Measurements from ENCODE around the gene TMEM156. TPM values are rescaled to one million over a fixed set of nuclear protein-coding genes. Genes with fewer than 3 reads are reported as not detected.
A peak's percentile ranks its signal among the peaks of the same experiment; 100 is the strongest.
"Not testable (repeated sequence)": the region's sequence is repeated elsewhere in the genome, so short reads cannot be mapped to it uniquely, and the experiment has no call there.

Gene TMEM156
- total RNA-seq, 2 donors from 2014 or later: 25.7 to 37.9 TPM

DNA sequence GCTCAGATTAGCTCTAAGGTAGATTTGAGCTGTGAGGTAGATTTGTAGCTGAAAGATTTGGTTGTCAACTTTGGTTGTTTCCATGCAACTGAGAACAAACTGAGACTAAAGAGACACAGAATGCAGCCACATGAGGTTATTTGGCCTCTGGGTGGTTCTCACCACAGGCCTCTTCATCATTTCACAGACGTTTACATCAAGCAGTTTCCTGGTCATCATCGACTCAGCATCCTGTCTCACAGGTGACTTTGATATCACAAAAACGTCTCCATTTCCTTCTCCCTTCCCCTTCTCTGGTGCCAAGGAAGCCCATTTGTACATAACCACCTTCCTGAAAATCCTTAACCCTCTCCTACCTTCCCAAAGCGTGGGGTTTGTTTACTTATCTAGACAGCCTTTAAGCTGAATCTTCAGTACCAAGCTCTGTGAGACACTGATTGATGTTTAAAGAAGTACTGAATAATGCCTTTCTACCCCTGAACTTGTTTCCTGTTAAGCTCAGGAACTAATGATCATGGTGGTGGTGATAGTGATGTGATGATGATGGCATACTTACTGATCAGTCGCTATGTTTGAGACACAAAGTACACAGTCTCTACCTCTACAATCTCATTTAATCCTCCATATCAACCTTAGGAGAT lies 82.7 kb downstream of the TMEM156 start:
- Mint-ChIP-seq H3K4me3 (peak overlapping the region; percentile 56), H3K27me3 (peaks cover 2% of the 10 kb centered on the region), H3K36me3 (ENCODE audit: low read depth) (no peaks in the 10 kb centered on the region), H3K4me1 (peaks cover 21% of the 10 kb centered on the region), H3K27ac (peak overlapping the region; percentile 87), H3K9me3 (no peaks in the 10 kb centered on the region)
- peak; percentile 92 for ATAC-seq (replicated peaks)

DNA sequence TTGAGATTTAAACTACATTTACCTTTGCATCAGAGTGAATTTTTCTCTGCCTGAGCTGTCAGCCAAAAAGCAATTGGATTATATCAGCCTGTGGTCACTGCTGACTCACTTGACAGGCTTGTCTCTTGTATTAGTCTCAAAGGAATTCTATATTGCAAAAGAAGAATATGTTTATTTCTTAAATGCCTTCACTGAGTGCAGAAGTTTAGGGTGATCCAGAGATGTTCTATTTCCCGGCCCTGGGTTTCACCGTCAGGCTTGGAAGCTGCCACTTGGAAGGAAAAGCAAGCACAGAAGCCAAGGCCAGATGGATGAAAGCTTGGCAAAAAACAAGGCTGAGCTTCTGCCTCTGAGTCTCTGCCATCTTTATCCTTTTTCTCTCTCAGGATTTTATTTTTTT lies 83.7 kb downstream of the TMEM156 start:
- H3K4me1 Mint-ChIP-seq: peaks cover 21% of the 10 kb centered on the region
- peaks cover 1% of the 10 kb centered on the region for H3K27me3 Mint-ChIP-seq
- no peaks in the 10 kb centered on the region for H3K9me3 Mint-ChIP-seq
- no peak for ATAC-seq (replicated peaks)
- H3K27ac Mint-ChIP-seq: peak overlapping the region; percentile 87
- H3K4me3 Mint-ChIP-seq: peak overlapping the region; percentile 56
- no peaks in the 10 kb centered on the region for H3K36me3 Mint-ChIP-seq (ENCODE audit: low read depth)

DNA sequence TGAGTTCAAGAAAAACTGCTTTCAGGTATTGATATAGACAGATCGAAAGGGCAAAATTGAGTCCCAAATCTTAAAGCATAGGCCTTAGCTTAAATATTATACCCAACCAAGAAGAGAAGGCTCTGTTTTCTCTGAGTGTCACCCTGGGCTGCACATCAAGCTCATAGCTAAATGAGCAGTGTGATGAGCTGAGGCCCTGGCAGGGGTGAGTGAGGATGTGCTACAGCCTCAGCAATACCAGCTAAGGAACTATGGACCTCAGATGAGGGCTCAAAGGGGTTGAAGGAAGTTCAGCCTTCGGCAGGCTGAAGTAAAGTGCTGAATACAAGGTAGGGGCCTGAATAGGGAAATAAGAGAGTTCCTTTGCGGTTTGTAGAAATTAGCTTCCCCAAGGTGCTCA lies 85.3 kb downstream of the TMEM156 start:
- H3K27ac Mint-ChIP-seq: no peak overlapping the region
- ATAC-seq (replicated peaks): no peak

DNA sequence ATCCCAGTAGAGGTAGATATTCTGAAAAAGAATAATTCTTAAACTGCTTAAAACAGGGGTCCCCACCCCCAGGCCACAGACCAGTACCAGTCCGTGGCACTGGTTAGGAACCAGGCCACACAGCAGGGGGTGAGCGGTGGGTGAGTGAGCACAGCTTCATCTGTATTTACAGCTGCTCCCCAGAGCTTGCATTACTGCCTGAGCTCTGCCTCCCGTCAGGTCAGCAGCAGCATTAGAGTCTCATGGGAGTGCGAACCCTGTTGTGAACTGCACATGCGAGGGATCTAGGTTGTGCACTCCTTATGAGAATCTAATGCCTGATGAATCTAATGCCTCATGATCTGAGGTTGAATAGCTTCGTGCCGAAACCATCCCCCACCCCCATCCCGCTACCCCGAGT lies 87.8 kb downstream of the TMEM156 start:
- Mint-ChIP-seq H3K36me3 (ENCODE audit: low read depth) (no peaks in the 10 kb centered on the region), H3K4me1 (peaks cover 21% of the 10 kb centered on the region), H3K4me3 (no peak overlapping the region), H3K27ac (no peak overlapping the region), H3K9me3 (no peaks in the 10 kb centered on the region), H3K27me3 (no peaks in the 10 kb centered on the region)
- ATAC-seq (replicated peaks): no peak

More for the DNA sequence above, 85.3 kb downstream of the TMEM156 start:
- no peaks in the 10 kb centered on the region for H3K27me3 Mint-ChIP-seq
- H3K9me3 Mint-ChIP-seq: no peaks in the 10 kb centered on the region
- no peaks in the 10 kb centered on the region for H3K36me3 Mint-ChIP-seq (ENCODE audit: low read depth)
- peaks cover 26% of the 10 kb centered on the region for H3K4me1 Mint-ChIP-seq
- no peak overlapping the region for H3K4me3 Mint-ChIP-seq

DNA sequence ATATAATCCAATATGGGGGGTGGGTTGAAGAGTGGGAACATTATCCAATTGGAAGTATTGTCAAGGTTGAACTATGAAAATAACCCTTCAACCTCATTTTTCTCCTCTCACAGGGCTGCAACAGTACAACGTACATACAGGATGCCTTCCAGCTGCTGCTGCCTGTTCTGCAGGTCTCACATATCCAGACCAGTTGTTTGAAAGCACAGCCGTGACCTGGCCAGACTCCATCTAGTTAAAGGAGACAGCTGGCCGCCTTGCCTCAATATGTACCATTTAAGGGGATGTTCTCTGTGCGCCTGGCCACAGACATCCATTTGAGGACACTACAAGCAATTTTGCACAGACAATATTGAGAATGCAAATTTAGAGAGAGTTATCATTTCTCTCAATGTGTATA lies 88.9 kb downstream of the TMEM156 start:
- H3K9me3 Mint-ChIP-seq: no peaks in the 10 kb centered on the region
- no peak overlapping the region for H3K4me3 Mint-ChIP-seq
- peaks cover 17% of the 10 kb centered on the region for H3K4me1 Mint-ChIP-seq
- H3K27ac Mint-ChIP-seq: no peak overlapping the region
- H3K27me3 Mint-ChIP-seq: no peaks in the 10 kb centered on the region
- ATAC-seq (replicated peaks): no peak
- H3K36me3 Mint-ChIP-seq (ENCODE audit: low read depth): no peaks in the 10 kb centered on the region

DNA sequence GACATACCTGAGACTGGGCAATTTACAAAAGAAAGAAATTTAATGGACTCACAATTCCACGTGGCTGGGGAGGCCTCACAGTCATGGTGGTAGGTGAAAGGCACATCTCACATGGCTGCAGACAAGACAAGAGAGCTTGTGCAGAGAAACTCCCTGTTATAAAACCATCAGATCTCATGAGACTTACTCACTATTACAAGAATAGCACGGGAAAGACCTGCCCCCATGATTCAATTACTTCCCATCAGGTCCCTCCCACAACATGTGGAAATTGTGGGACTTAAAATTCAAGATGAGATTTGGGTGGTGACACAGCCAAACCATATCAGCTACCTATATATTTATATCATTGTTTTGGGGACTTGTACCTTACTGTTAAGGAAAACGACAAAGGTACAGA lies 90.3 kb downstream of the TMEM156 start:
- H3K27ac Mint-ChIP-seq: not testable (repeated sequence)
- H3K4me1 Mint-ChIP-seq: peaks cover 17% of the 10 kb centered on the region
- peak overlapping the region; percentile 35 for H3K4me3 Mint-ChIP-seq

DNA sequence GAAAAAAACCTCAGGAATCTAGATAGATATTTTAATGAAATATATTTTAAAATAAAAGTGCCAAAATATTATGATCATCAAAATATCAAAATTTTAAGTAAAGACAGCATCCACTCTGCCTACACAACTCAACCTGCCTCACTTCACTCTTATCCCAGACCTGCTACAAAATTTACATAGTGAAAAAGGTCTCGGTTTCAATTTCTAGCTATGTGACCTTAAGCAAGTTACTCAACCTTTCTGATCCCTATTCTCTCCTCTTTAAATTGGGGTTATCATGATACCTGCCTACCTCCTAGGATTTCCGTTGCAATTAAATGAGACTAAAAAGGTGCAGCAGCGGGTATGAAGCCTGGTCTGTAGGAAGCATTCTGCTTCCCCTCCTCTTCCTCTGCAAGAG lies 91.7 kb downstream of the TMEM156 start:
- peak overlapping the region; percentile 57 for H3K27ac Mint-ChIP-seq
- peak overlapping the region; percentile 35 for H3K4me3 Mint-ChIP-seq
- ATAC-seq (replicated peaks): peak; percentile 62

More for the DNA sequence above, 90.3 kb downstream of the TMEM156 start:
- not testable (repeated sequence) for H3K36me3 Mint-ChIP-seq (ENCODE audit: low read depth); ATAC-seq (replicated peaks); H3K9me3 Mint-ChIP-seq; H3K27me3 Mint-ChIP-seq

DNA sequence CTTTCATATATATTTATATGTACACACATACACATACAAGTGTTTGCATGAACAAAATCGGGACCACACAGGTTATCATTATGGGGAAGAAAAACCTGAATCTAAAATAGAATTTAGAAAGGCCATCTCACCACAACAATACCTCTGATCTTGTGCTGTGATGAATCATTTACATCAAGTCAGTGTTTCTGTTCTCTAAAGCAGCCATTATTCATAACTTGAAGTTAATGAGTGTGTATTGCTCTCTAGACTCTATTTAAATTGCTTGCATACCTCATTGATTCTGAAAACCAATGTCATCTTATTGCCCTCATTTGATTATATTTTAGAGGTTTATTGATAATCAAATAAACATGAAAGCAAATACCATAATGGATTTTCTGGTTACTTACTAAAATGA lies 93.0 kb downstream of the TMEM156 start:
- ATAC-seq (replicated peaks): peak; percentile 93
- peak overlapping the region; percentile 5 for H3K4me3 Mint-ChIP-seq

More for the DNA sequence above, 91.7 kb downstream of the TMEM156 start:
- Mint-ChIP-seq H3K9me3 (no peaks in the 10 kb centered on the region), H3K27me3 (no peaks in the 10 kb centered on the region), H3K36me3 (ENCODE audit: low read depth) (no peaks in the 10 kb centered on the region), H3K4me1 (peaks cover 17% of the 10 kb centered on the region)

DNA sequence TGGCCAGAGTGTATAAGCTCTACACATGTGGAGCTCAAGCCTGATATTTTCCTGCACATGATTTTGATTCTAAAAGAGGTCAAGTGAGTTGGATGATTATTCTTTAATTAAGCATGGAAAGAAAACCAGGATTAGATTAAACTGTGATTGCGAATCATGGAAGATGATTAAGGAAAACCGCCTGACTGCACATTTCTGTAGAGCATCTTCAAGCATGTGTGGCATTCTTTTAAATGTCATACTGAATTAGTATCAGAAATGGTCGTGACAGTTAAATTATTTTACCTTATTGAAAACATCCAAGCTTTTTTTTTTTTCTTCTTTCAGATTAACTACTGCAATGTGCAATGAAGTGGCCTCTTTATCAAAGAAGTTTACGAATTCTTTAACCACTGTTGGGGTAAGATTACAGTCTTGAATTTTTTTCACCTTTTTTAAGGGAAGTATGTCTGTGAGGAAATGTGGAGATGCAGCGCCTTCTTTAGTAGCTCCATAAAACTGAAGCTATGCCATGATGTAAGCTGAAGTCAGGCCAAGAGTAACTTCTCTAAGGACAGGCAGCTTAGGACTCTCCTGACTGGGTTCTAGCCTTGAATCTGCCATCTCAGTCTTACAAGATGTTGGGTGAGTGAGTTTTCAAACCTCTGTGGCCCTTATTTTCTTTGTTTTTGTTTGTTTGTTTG lies 96.7 kb downstream of the TMEM156 start:
- Mint-ChIP-seq H3K36me3 (ENCODE audit: low read depth) (no peaks in the 10 kb centered on the region), H3K27ac (no peak overlapping the region), H3K4me3 (no peak overlapping the region), H3K4me1 (peaks cover 9% of the 10 kb centered on the region), H3K9me3 (no peaks in the 10 kb centered on the region), H3K27me3 (no peaks in the 10 kb centered on the region)
- ATAC-seq (replicated peaks): no peak

More for the DNA sequence above, 93.0 kb downstream of the TMEM156 start:
- H3K36me3 Mint-ChIP-seq (ENCODE audit: low read depth): no peaks in the 10 kb centered on the region
- H3K27ac Mint-ChIP-seq: peak overlapping the region; percentile 25
- no peaks in the 10 kb centered on the region for H3K27me3 Mint-ChIP-seq
- H3K9me3 Mint-ChIP-seq: no peaks in the 10 kb centered on the region
- H3K4me1 Mint-ChIP-seq: peaks cover 17% of the 10 kb centered on the region

DNA sequence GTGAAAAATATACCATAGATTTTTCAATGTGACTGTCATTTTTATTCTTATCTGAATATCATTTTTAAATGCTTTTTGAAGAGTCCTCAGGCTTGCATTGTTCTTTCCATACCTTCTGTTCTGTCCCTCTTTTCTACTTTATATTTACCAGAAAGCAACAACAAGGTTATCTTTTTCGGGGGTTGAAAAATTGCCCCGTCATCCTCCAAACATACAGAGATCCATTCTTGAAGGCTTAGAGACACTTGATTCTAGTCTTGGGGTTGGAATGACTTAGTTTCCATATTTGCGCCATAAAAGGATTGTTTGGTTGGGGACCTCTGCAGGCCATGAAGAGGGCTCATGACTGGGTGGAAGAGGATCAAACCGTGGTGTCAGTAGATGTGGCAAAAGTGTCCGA lies 101.1 kb downstream of the TMEM156 start:
- Mint-ChIP-seq H3K4me3 (no peak overlapping the region), H3K4me1 (peaks cover 3% of the 10 kb centered on the region), H3K27ac (no peak overlapping the region), H3K9me3 (no peaks in the 10 kb centered on the region), H3K36me3 (ENCODE audit: low read depth) (no peaks in the 10 kb centered on the region), H3K27me3 (no peaks in the 10 kb centered on the region)
- ATAC-seq (replicated peaks): no peak

DNA sequence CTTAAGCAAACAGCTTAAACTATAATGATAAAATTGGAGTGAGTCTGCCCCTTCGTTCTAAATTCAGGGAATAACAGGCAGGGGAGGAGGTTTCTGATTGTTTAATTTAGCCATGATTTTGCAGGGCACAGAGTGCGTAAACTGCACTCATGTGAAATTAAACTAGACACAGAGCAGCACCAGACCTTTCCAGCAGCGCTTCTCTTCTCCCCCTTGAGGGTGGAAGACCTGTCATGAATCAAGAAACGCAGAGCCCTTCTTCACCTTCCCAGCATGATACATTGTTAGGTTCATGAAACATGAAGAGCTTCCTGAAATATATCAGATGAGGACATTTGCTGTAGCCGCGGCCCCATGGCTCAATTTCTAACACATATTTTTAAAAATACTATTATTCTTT lies 101.5 kb downstream of the TMEM156 start:
- no peak overlapping the region for H3K27ac Mint-ChIP-seq
- no peak for ATAC-seq (replicated peaks)
- peaks cover 3% of the 10 kb centered on the region for H3K4me1 Mint-ChIP-seq
- no peaks in the 10 kb centered on the region for H3K36me3 Mint-ChIP-seq (ENCODE audit: low read depth)
- H3K4me3 Mint-ChIP-seq: no peak overlapping the region
- H3K9me3 Mint-ChIP-seq: no peaks in the 10 kb centered on the region
- no peaks in the 10 kb centered on the region for H3K27me3 Mint-ChIP-seq

DNA sequence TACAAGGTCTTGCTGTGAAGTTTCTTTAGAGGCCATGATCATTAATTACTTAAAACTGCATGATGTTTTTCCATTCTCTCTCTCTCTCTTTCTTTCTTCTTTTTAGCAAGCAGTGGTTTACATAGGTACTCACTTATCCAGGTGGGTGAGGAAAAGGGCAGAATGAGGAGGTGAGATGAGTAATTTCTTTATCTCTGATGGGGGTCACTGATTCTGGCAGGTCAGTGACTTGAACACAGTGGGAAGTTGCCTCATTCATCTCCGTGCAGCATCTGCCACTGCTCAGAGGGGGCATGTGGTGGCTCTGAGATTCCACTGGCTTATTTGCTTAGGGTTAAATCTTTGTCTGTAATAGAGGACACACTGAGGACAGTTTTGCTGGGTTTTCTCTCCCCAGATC lies 102.0 kb downstream of the TMEM156 start:
- Mint-ChIP-seq H3K4me1 (peaks cover 3% of the 10 kb centered on the region), H3K9me3 (no peaks in the 10 kb centered on the region), H3K27ac (no peak overlapping the region), H3K27me3 (no peaks in the 10 kb centered on the region), H3K36me3 (ENCODE audit: low read depth) (no peaks in the 10 kb centered on the region), H3K4me3 (no peak overlapping the region)
- peak; percentile 56 for ATAC-seq (replicated peaks)

DNA sequence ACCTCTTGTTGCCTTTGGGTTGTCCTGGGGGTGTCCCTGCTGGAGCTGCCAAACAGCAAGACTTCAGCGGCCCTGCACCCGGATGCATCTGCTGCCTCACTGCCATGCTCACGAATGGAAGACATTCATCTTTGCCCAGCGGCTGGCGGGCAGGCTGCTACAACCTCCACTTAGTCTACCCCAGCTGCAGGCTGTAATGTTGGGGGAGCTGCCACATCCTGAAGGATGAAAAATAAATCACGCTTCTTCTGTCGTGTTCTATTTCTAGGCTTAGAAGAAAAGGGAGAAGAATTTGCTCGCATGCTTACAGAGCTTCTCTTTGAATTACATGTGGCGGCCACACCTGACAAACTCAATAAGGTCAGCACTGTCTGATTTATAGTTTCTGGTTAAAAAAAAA lies 103.2 kb downstream of the TMEM156 start:
- Mint-ChIP-seq H3K27ac (no peak overlapping the region), H3K4me3 (no peak overlapping the region), H3K4me1 (peaks cover 3% of the 10 kb centered on the region), H3K27me3 (no peaks in the 10 kb centered on the region), H3K36me3 (ENCODE audit: low read depth) (no peaks in the 10 kb centered on the region), H3K9me3 (no peaks in the 10 kb centered on the region)
- ATAC-seq (replicated peaks): no peak

DNA sequence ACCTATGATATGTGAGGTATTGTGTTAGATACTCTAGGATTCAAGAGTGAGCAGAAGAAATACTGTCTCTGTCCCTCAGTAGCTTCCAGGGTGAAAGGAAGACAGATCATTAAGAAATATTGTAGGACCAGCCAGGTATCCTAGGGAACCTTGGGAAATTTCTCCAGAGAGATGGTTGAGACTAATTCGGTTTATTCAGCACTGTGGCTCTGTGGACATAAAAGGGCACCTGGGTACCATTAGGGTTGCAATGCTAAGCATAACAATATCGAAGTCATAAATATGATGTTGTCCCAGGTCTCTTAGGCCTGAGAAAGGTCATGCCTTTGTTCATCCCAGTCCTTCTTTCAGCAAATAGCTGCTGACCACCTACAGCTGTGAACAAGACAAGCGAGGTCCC lies 103.6 kb downstream of the TMEM156 start:
- no peak for ATAC-seq (replicated peaks)
- H3K4me3 Mint-ChIP-seq: no peak overlapping the region
- H3K27ac Mint-ChIP-seq: no peak overlapping the region
- no peaks in the 10 kb centered on the region for H3K9me3 Mint-ChIP-seq
- H3K36me3 Mint-ChIP-seq (ENCODE audit: low read depth): no peaks in the 10 kb centered on the region
- no peaks in the 10 kb centered on the region for H3K27me3 Mint-ChIP-seq
- H3K4me1 Mint-ChIP-seq: peaks cover 3% of the 10 kb centered on the region

DNA sequence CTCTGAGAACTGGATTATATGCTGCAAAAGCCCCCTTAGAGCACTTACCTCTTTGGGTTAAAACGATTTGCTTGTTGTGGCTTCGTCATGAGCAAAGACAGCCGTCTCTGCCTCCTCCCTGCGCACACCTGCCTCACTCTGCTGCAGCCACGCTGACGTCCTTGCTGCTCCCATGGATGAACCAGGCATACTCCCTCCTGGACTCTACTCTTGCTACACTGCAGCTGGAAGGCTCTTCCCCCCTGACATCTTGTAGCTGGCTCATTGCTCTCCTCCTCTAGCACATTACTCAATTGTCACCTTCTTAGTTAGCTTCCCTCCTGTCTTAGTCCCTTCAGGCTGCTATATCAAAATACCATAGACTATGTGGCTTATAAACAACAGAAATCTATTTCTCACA lies 105.3 kb downstream of the TMEM156 start:
- Mint-ChIP-seq H3K4me3 (no peak overlapping the region), H3K27ac (no peak overlapping the region), H3K36me3 (ENCODE audit: low read depth) (no peaks in the 10 kb centered on the region)

More for the DNA sequence above, 105.3 kb downstream of the TMEM156 start:
- H3K9me3 Mint-ChIP-seq: no peaks in the 10 kb centered on the region
- no peak for ATAC-seq (replicated peaks)
- H3K27me3 Mint-ChIP-seq: no peaks in the 10 kb centered on the region
- H3K4me1 Mint-ChIP-seq: peaks cover 8% of the 10 kb centered on the region
